Hepatocyte (in vitro differentiated cells): ENCODE measurements around the gene FCER2. TPM values are rescaled to one million over a fixed set of nuclear protein-coding genes. Genes with fewer than 3 reads are reported as not detected.

ENCODE experiments used
- DNase-seq: peaks from one replicate; pipeline ENCODE4 v3.0.0-alpha.2; 2016; ENCODE audit warnings: low spot score
- H2AFZ ChIP-seq: fragments of 200-600 bp; sonication (generic); 2 replicates; pipeline ENCODE4 v1.6.0; 2016; ENCODE audit warnings: antibody characterized with exemption, mild to moderate bottlenecking
- H3K27ac ChIP-seq: fragments of 200-600 bp; sonication (generic); 2 replicates; pipeline ENCODE4 v1.5.1; 2016; ENCODE audit warnings: mild to moderate bottlenecking
- H3K27me3 ChIP-seq: fragments of 200-600 bp; sonication (generic); 2 replicates; pipeline ENCODE4 v1.6.1; 2016
- H3K36me3 ChIP-seq: fragments of 200-600 bp; sonication (generic); replicated peaks from 2 replicates; pipeline ENCODE4 v1.5.1; 2016; ENCODE audit warnings: low read depth; ENCODE audit not compliant: insufficient read depth
- H3K4me1 ChIP-seq: fragments of 200-600 bp; sonication (generic); 2 replicates; pipeline ENCODE4 v1.5.1; 2016; ENCODE audit warnings: mild to moderate bottlenecking, moderate library complexity; ENCODE audit not compliant: insufficient read depth
- H3K4me2 ChIP-seq: fragments of 200-600 bp; sonication (generic); 2 replicates; pipeline ENCODE4 v1.6.0; 2016
- H3K4me3 ChIP-seq: fragments of 200-600 bp; sonication (generic); 2 replicates; pipeline ENCODE4 v1.5.1; 2016; ENCODE audit warnings: mild to moderate bottlenecking
- H3K79me2 ChIP-seq: fragments of 200-600 bp; sonication (generic); 2 replicates; pipeline ENCODE4 v1.6.0; 2017; ENCODE audit warnings: mild to moderate bottlenecking
- H3K9me2 ChIP-seq: fragments of 200-600 bp; sonication (generic); replicated peaks from 2 replicates; pipeline ENCODE4 v1.6.0; 2017; ENCODE audit warnings: mild to moderate bottlenecking; ENCODE audit not compliant: insufficient read depth
- H3K9me3 ChIP-seq: fragments of 200-600 bp; sonication (generic); 2 replicates; pipeline ENCODE4 v1.5.1; 2016; ENCODE audit warnings: low read depth, mild to moderate bottlenecking
- H4K20me1 ChIP-seq: fragments of 200-600 bp; sonication (generic); 2 replicates; pipeline ENCODE4 v1.6.0; 2016; ENCODE audit warnings: mild to moderate bottlenecking; ENCODE audit not compliant: insufficient read depth, poor library complexity, severe bottlenecking
- EZH2 ChIP-seq: fragments of 200-600 bp; sonication (generic); IDR thresholded peaks from 2 replicates; pipeline ENCODE4 v1.6.1; 2016; ENCODE audit warnings: antibody characterized with exemption, mild to moderate bottlenecking, borderline replicate concordance
- EZH2phosphoT487 ChIP-seq: fragments of 200-600 bp; sonication (generic); IDR thresholded peaks from one replicate; pipeline ENCODE4 v1.6.1; 2018; ENCODE audit warnings: antibody characterized with exemption, mild to moderate bottlenecking, low read depth, moderate library complexity; ENCODE audit not compliant: unreplicated experiment, severe bottlenecking
- WGBS: methylation state at CpG from one replicate; pipeline ENCODE4 v1.1.6; 2016; ENCODE audit warnings: low lambda C conversion rate; ENCODE audit errors: missing lambda C conversion rate; 5-methylcytosine and 5-hydroxymethylcytosine counted together
- polyA plus RNA-seq: library from polyadenylated mRNA; unstranded; fragments of >200 nt; fragmentation: Nextera tagmentation; extraction: Ambion mirVana; gene quantifications from 2 replicates; pipeline ENCODE4 v1.2.1, GENCODE V29; 2016
- total RNA-seq: library from RNA; depleted of rRNA; stranded (reverse); fragments of >200 nt; gene quantifications from 2 replicates; pipeline ENCODE4 v1.2.3, GENCODE V29; 2014
- TF ChIP-seq, protein P1 (sequence below): fragments of 200-600 bp; sonication (generic); IDR thresholded peaks from 2 replicates; pipeline ENCODE4 v1.5.1; 2016; ENCODE audit warnings: antibody characterized with exemption, mild to moderate bottlenecking; ENCODE audit not compliant: poor library complexity

Gene FCER2
- total and polyA plus RNA-seq, 2 experiments from 2014 or later = not detected

DNA sequence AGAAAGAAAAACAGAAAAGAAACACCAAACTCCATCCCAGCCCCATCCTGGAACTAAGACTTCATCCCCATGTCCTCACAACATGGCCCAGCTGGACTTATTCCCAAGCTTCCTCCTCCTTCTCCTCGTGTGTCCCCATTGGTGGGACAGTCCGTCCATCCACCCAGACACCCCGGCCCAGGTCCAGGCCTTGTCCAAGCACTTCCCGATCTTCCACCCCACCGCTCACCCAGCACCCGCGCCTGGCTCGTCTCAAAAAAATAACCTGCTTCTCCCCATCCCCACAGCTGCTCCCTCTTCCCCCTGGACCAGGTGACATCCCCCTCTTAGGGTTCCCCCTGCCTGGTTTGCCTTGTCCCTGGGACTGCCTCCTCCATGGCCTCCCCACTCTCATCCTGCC lies 1.4 kb upstream of the FCER2 start:
- peaks cover 6% of the 10 kb centered on the region for H3K27me3 ChIP-seq
- 82% methylated on average over 8 of the region's 8 CpGs for WGBS
- H3K79me2 ChIP-seq = no peaks in the 10 kb centered on the region
- H3K4me2 ChIP-seq = no peak overlapping the region
- TF ChIP-seq EZH2 = no peak
- TF ChIP-seq, protein P1, sequence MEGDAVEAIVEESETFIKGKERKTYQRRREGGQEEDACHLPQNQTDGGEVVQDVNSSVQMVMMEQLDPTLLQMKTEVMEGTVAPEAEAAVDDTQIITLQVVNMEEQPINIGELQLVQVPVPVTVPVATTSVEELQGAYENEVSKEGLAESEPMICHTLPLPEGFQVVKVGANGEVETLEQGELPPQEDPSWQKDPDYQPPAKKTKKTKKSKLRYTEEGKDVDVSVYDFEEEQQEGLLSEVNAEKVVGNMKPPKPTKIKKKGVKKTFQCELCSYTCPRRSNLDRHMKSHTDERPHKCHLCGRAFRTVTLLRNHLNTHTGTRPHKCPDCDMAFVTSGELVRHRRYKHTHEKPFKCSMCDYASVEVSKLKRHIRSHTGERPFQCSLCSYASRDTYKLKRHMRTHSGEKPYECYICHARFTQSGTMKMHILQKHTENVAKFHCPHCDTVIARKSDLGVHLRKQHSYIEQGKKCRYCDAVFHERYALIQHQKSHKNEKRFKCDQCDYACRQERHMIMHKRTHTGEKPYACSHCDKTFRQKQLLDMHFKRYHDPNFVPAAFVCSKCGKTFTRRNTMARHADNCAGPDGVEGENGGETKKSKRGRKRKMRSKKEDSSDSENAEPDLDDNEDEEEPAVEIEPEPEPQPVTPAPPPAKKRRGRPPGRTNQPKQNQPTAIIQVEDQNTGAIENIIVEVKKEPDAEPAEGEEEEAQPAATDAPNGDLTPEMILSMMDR = no peak
- TF ChIP-seq EZH2phosphoT487 = no peak
- no peaks in the 10 kb centered on the region for H3K9me2 ChIP-seq
- H3K4me1 ChIP-seq = no peaks in the 10 kb centered on the region
- no peak overlapping the region for H2AFZ ChIP-seq
- no peaks in the 10 kb centered on the region for H3K36me3 ChIP-seq
- no peak overlapping the region for H3K27ac ChIP-seq
- H3K9me3 ChIP-seq = no peaks in the 10 kb centered on the region
- no peak overlapping the region for H3K4me3 ChIP-seq
- DNase-seq = no peak
- no peaks in the 10 kb centered on the region for H4K20me1 ChIP-seq

DNA sequence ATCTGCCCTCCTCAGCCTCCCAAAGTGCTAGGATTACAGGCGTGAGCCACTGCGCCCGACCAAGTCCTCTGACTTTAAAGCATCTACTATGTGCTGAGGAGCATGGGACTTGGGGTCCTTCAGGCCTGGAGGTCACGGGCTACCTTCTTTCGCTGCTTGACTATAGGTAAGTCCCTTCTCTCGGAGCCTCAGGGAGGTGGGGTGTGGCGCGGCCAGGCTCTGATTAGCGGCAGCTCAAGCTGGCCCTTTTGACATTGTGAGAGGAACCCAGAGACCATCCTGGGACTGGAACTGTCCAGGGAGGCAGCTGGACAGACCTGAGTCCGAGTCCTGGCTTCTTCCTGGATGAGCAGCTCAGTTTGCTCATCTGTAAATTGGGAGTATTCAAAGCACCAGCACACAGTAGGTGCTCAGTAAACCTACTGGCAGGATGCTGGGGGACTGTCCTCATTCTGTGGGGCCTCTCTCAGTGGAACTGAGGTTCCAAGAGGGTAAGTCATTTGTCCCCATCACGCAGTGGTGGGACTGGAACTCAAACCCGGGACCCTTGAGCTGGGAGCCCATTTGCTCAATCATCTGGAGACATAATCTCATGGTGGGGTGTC lies 780 bp downstream of the FCER2 start:
- H4K20me1 ChIP-seq = no peaks in the 10 kb centered on the region
- no peaks in the 10 kb centered on the region for H3K9me2 ChIP-seq
- no peak overlapping the region for H3K4me2 ChIP-seq
- H3K36me3 ChIP-seq = no peaks in the 10 kb centered on the region
- H3K27ac ChIP-seq = no peak overlapping the region
- H3K79me2 ChIP-seq = no peaks in the 10 kb centered on the region
- H3K4me3 ChIP-seq = no peak overlapping the region
- TF ChIP-seq EZH2phosphoT487 (no peak), EZH2 (no peak)
- TF ChIP-seq, protein P1 = no peak
- H3K9me3 ChIP-seq = no peaks in the 10 kb centered on the region
- no peak for DNase-seq
- no peak overlapping the region for H2AFZ ChIP-seq
- peaks cover 6% of the 10 kb centered on the region for H3K27me3 ChIP-seq
- H3K4me1 ChIP-seq = no peaks in the 10 kb centered on the region
- 94% methylated on average over 12 of the region's 12 CpGs for WGBS

DNA sequence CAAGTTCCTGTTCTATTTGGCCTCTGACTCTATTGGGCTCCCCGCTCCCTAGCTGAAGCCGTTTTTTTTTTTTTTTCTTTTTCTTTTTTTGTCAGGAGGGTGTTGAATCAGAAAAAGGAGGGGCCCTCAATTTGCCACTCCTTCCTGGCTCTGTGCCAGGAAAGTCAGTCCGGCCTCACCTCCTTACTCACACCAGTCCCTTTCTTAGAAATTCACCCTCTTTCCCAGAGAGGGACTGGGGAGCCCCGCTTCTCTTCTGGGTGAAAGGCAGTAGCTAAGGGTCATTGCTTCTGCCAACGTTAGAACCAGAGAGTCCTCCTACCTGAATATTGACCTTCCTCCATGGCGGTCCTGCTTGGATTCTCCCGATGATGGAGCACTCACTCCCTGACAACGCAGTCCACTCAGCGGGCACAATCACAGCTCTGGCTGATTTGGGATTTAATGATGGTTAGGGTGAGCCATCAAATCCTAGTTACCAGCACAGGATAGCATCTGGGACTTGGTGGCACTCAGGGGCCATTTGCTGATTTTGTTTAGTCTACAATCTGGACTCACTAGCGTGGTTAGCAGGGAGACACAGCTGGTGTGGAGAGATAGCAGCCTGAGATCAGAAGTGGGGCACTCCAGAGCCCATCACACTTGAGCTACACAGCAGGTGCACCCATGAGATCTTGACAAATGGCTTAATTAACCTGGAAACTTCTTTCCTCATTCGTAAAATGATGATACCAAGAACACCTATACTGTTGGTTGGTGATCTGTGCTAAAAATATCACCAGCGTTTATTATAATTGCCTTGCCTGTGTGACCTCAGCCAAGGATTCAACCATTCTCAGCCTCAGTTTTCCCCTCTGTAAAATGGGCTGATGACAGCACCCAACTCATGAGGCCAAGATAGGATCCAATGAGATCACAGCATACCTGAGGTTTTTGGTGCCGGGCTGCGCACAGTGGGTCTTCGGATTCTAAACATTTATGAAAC lies 2.2 kb downstream of the FCER2 start:
- TF ChIP-seq EZH2phosphoT487 = no peak
- TF ChIP-seq, protein P1 = no peak
- TF ChIP-seq EZH2 = no peak
- Histone ChIP-seq H3K4me3 (no peak overlapping the region), H3K4me2 (no peak overlapping the region), H3K27me3 (peaks cover 6% of the 10 kb centered on the region), H4K20me1 (no peaks in the 10 kb centered on the region), H3K79me2 (no peaks in the 10 kb centered on the region), H2AFZ (no peak overlapping the region), H3K36me3 (no peaks in the 10 kb centered on the region), H3K9me3 (no peaks in the 10 kb centered on the region), H3K27ac (no peak overlapping the region), H3K4me1 (no peaks in the 10 kb centered on the region), H3K9me2 (no peaks in the 10 kb centered on the region)
- DNase-seq = no peak
- WGBS = 73% methylated on average over 15 of the region's 15 CpGs
